GM19463 (cell line): Measurements from ENCODE around the gene ELK3.

ENCODE experiments used
- ATAC-seq: cut with Tn5 transposase; IDR thresholded peaks from one replicate; pipeline ENCODE4 v1.9.1; 2021; ENCODE audit warnings: mild to moderate bottlenecking, moderate library complexity; ENCODE audit not compliant: unreplicated experiment

Gene ELK3

GRCh38 chr12:96187956-96188355, 6.2 kb upstream of the ELK3 start:
- no peak for ATAC-seq

- ATAC-seq = no peak
Observed at GRCh38 chr12:96189781-96190180, 4.4 kb upstream of the ELK3 start.

GRCh38 chr12:96190413-96191108, 3.6 kb upstream of the ELK3 start:
- ATAC-seq = no peak

GRCh38 chr12:96192926-96193573, 1.1 kb upstream of the ELK3 start:
- no peak for ATAC-seq

GRCh38 chr12:96194576-96194889, 358 bp downstream of the ELK3 start:
- peak; percentile 4 for ATAC-seq

- ATAC-seq = peak; percentile 82
Observed at GRCh38 chr12:96194971-96195844, 1.0 kb downstream of the ELK3 start.

GRCh38 chr12:96195845-96196451, 1.8 kb downstream of the ELK3 start:
- ATAC-seq = no peak

- no peak for ATAC-seq
Observed at GRCh38 chr12:96196781-96197180, 2.6 kb downstream of the ELK3 start.

GRCh38 chr12:96197503-96198272, 3.5 kb downstream of the ELK3 start:
- no peak for ATAC-seq

GRCh38 chr12:96198965-96199364, 4.8 kb downstream of the ELK3 start:
- ATAC-seq = no peak

GRCh38 chr12:96199464-96199863, 5.3 kb downstream of the ELK3 start:
- no peak for ATAC-seq

GRCh38 chr12:96201272-96202227, 7.4 kb downstream of the ELK3 start:
- ATAC-seq = no peak

GRCh38 chr12:96204381-96204780, 10.2 kb downstream of the ELK3 start:
- no peak for ATAC-seq

- no peak for ATAC-seq
Observed at GRCh38 chr12:96205908-96206307, 11.7 kb downstream of the ELK3 start.

- ATAC-seq = no peak
Observed at GRCh38 chr12:96206936-96207662, 12.9 kb downstream of the ELK3 start.

- no peak for ATAC-seq
Observed at GRCh38 chr12:96208346-96208745, 14.2 kb downstream of the ELK3 start.

GRCh38 chr12:96208801-96209549, 14.8 kb downstream of the ELK3 start:
- ATAC-seq = no peak

- ATAC-seq = no peak
Observed at GRCh38 chr12:96210376-96211055, 16.3 kb downstream of the ELK3 start.
